K562 (cell line): Measurements from ENCODE around the gene EXD2. TPM values are rescaled to one million over a fixed set of nuclear protein-coding genes. Genes with fewer than 3 reads are reported as not detected.

Experiments used
- ATAC-seq: fragments of 200-7000 bp; cut with Tn5 transposase; 3 replicates; pipeline ENCODE4 v1.9.1; 2020; ENCODE audit warnings: moderate library complexity
- BruUV-seq: library from RNA; stranded (reverse); fragments of 400-500 nt; replicated peaks from 2 replicates; lab custom pipeline; 2021; lab: Mats Ljungman, UMichigan
- CTCF ChIA-PET: fragments of 300-600 bp; formaldehyde crosslinking; extraction: SDS; loops from one replicate; lab custom pipeline; 2021; ENCODE audit warnings: low intra/inter-chr PET ratio; lab: Yijun Ruan, JAX
- POLR2A ChIA-PET: fragments of 300-600, 350-650 bp; sonication (Branson Sonifier 250); formaldehyde crosslinking; extraction: SDS; loops from one replicate; lab custom pipeline; 2021; ENCODE audit warnings: antibody characterized with exemption, inconsistent platforms; lab: Yijun Ruan, JAX
- DNase-seq, 4 experiments: peaks; one replicate each; pipeline versions ENCODE4 v3.0.0 to v3.0.0-alpha.2; 2011 to 2018; ENCODE audit warnings: low spot score in 3 of 4, mixed read lengths in 3 of 4; ENCODE audit errors: extremely low read depth in 1 of 4
- FAIRE-seq: peaks from 2 replicates; lab custom pipeline; 2011; peaks lifted over from hg19 to GRCh38; lab: Jason Lieb, UNC
- H2AFZ ChIP-seq: 2 replicates; pipeline ENCODE4 v1.6.0; 2011; ENCODE audit warnings: low read depth, low read length, control low read depth, inconsistent platforms
- H3K27ac ChIP-seq: fragments of 200-600 bp; 3 replicates; pipeline ENCODE4 v1.8.0; 2011; ENCODE audit warnings: low read depth, mild to moderate bottlenecking, control low read depth, inconsistent platforms, low read length, moderate library complexity, mixed read lengths; ENCODE audit errors: extremely low read depth
- H3K27me3 ChIP-seq, 2 experiments: fragments of 300-600 bp in 1 of 2; 2 replicates in 1 of 2; 3 replicates in 1 of 2; pipeline versions ENCODE4 v1.6.0 to v1.8.0; 2011; ENCODE audit warnings: inconsistent platforms in 2 of 2, low read length in 2 of 2, mild to moderate bottlenecking in 1 of 2, mixed read lengths in 1 of 2, moderate library complexity in 1 of 2; ENCODE audit not compliant: control insufficient read depth in 2 of 2, insufficient read depth in 2 of 2
- H3K36me3 ChIP-seq: fragments of 300-600 bp; 3 replicates; pipeline ENCODE4 v1.8.0; 2011; ENCODE audit warnings: mild to moderate bottlenecking, low read length, inconsistent platforms; ENCODE audit not compliant: control insufficient read depth, insufficient read depth
- H3K4me1 ChIP-seq, 2 experiments: fragments of 200-600 bp in 1 of 2; replicated peaks in 1 of 2; 2 replicates in 1 of 2; 3 replicates in 1 of 2; pipeline versions ENCODE4 v1.5.1 to v1.8.0; 2011; ENCODE audit warnings: inconsistent platforms in 2 of 2, low read length in 2 of 2, mild to moderate bottlenecking in 1 of 2, mixed read lengths in 1 of 2, moderate library complexity in 1 of 2; ENCODE audit not compliant: control insufficient read depth in 2 of 2, insufficient read depth in 2 of 2
- H3K4me2 ChIP-seq: 2 replicates; pipeline ENCODE4 v1.6.1; 2011; ENCODE audit warnings: low read length, control low read depth, inconsistent platforms, mixed read lengths; ENCODE audit not compliant: insufficient read depth
- H3K4me3 ChIP-seq: fragments of 200-600 bp; sonication (generic), shearing (Covaris generic); 2 replicates; pipeline ENCODE4 v1.5.1; 2016; ENCODE audit warnings: control low read depth, inconsistent platforms
- H3K79me2 ChIP-seq: fragments of 200-600 bp; 3 replicates; pipeline ENCODE4 v1.8.0; 2011; ENCODE audit warnings: low read length, inconsistent platforms; ENCODE audit not compliant: control insufficient read depth, insufficient read depth
- H3K9ac ChIP-seq, 2 experiments: 2 replicates each; pipeline versions ENCODE4 v1.6.0 to v1.6.1; 2011; ENCODE audit warnings: low read depth in 2 of 2, low read length in 2 of 2, control low read depth in 1 of 2, inconsistent platforms in 1 of 2, mild to moderate bottlenecking in 1 of 2, mixed read lengths in 1 of 2; ENCODE audit not compliant: insufficient read depth in 1 of 2
- H3K9me1 ChIP-seq: one replicate; pipeline ENCODE4 v1.6.0; 2011; ENCODE audit warnings: inconsistent platforms, mild to moderate bottlenecking, low read length, moderate library complexity; ENCODE audit not compliant: control insufficient read depth, insufficient read depth
- H3K9me3 ChIP-seq: replicated peaks from 2 replicates; pipeline ENCODE4 v1.5.1; 2011; ENCODE audit warnings: low read depth, low read length, inconsistent platforms; ENCODE audit not compliant: control insufficient read depth, insufficient read depth
- H4K20me1 ChIP-seq: replicated peaks from 2 replicates; pipeline ENCODE4 v1.6.1; 2011; ENCODE audit warnings: low read length, inconsistent platforms, mixed read lengths; ENCODE audit not compliant: control insufficient read depth, insufficient read depth
- CBX3 ChIP-seq, 2 experiments: IDR thresholded peaks; 1 replicate in 1 of 2; 2 replicates in 1 of 2; pipeline ENCODE4 v1.6.1; 2012; ENCODE audit warnings: inconsistent platforms in 2 of 2, low read length in 2 of 2, borderline replicate concordance in 1 of 2, control low read depth in 1 of 2
- E2F4 ChIP-seq: sonication (generic); formaldehyde crosslinking; IDR thresholded peaks from 2 replicates; pipeline ENCODE4 v1.8.0; 2022; ENCODE audit warnings: mild to moderate bottlenecking, low read depth, missing genetic modification reagents
- EHMT2 ChIP-seq: fragments of 450-650 bp; IDR thresholded peaks from 2 replicates; pipeline ENCODE4 v1.6.1; 2018; ENCODE audit warnings: antibody characterized with exemption
- GTF2A2 ChIP-seq: IDR thresholded peaks from 2 replicates; pipeline ENCODE4 v1.6.1; 2016; ENCODE audit warnings: mild to moderate bottlenecking, missing genetic modification characterization, missing compliant biosample characterization
- HCFC1 ChIP-seq: IDR thresholded peaks from 2 replicates; pipeline ENCODE4 v1.6.1; 2012; ENCODE audit warnings: low read depth, low read length, improper control_type of control experiment
- HSF4 ChIP-seq: fragments of 250-450 bp; sonication (Bioruptor Pico); IDR thresholded peaks from 2 replicates; pipeline ENCODE4 v2.1.2; 2022; ENCODE audit warnings: mild to moderate bottlenecking, moderate library complexity, borderline replicate concordance
- PHB2 ChIP-seq: fragments of 450-650 bp; IDR thresholded peaks from 2 replicates; pipeline ENCODE4 v1.6.1; 2017; ENCODE audit warnings: low read depth
- TAF9B ChIP-seq: fragments of 450-650 bp; IDR thresholded peaks from 2 replicates; pipeline ENCODE4 v1.6.1; 2018; ENCODE audit warnings: mild to moderate bottlenecking; ENCODE audit not compliant: partially characterized antibody
- ZNF140 ChIP-seq: fragments of 250-450 bp; sonication (Bioruptor Pico); IDR thresholded peaks from 2 replicates; pipeline ENCODE4 v1.8.0; 2021; ENCODE audit warnings: moderate library complexity, mild to moderate bottlenecking, inconsistent platforms
- ZNF318 ChIP-seq, 2 experiments: fragments of 450-650 bp; IDR thresholded peaks; 2 replicates each; pipeline ENCODE4 v1.6.1; 2016; ENCODE audit warnings: mild to moderate bottlenecking in 2 of 2, borderline replicate concordance in 1 of 2, low read depth in 1 of 2, moderate library complexity in 1 of 2
- ZNF408 ChIP-seq: fragments of 250-450 bp; sonication (Bioruptor Pico); IDR thresholded peaks from 2 replicates; pipeline ENCODE4 v1.4.0; 2020; ENCODE audit warnings: low read depth, mild to moderate bottlenecking, moderate library complexity
- ZNF431 ChIP-seq: sonication (generic); formaldehyde crosslinking; IDR thresholded peaks from 2 replicates; pipeline ENCODE4 v1.8.0; 2022; ENCODE audit warnings: mild to moderate bottlenecking, missing genetic modification reagents
- ZNF436 ChIP-seq: fragments of 250-450, 450-650 bp; sonication (Bioruptor Pico); formaldehyde crosslinking; IDR thresholded peaks from 2 replicates; pipeline ENCODE4 v1.7.0; 2020; ENCODE audit warnings: mild to moderate bottlenecking
- ZNF668 ChIP-seq: fragments of 250-450 bp; sonication (Bioruptor Pico); IDR thresholded peaks from 2 replicates; pipeline ENCODE4 v1.8.0; 2022; ENCODE audit warnings: mild to moderate bottlenecking, inconsistent platforms
- ZNF707 ChIP-seq: fragments of 250-450 bp; sonication (Bioruptor Pico); conservative IDR thresholded peaks from 2 replicates; pipeline ENCODE4 v1.8.0; 2022; ENCODE audit warnings: inconsistent platforms, mild to moderate bottlenecking, moderate library complexity
- ZNF764 ChIP-seq: fragments of 250-450 bp; sonication (Bioruptor Pico); IDR thresholded peaks from 2 replicates; pipeline ENCODE4 v1.4.0; 2020; ENCODE audit warnings: low read depth, mild to moderate bottlenecking, moderate library complexity
- WGBS: fragments of 100-300 bp; shearing (Covaris generic); methylation state at CpG from one replicate; pipeline ENCODE4 v1.1.6; 2016; ENCODE audit warnings: low coverage, mixed read lengths; ENCODE audit not compliant: insufficient coverage; ENCODE audit errors: missing lambda C conversion rate; 5-methylcytosine and 5-hydroxymethylcytosine counted together
- in situ Hi-C: fragments of 300-500 bp; cut with MboI; formaldehyde crosslinking; loops from 4 replicates; pipeline ENCODE4 v1.15.0; 2018; ENCODE audit warnings: inconsistent platforms, mixed read lengths
- intact Hi-C: fragments of 100-400 bp; cut with micrococcal nuclease; formaldehyde crosslinking; loops from 2 replicates; pipeline ENCODE4 v1.14.2; 2022
- polyA plus RNA-seq, 8 experiments: library from polyadenylated mRNA; depleted of rRNA in 4 of 8; stranded (reverse) in 5 of 8; unstranded in 3 of 8; fragments of >200 nt; fragmentation: Nextera tagmentation in 2 of 8; fragmentation: Illumina TruSeq in 1 of 8; extraction: Ambion mirVana in 2 of 8; extraction: Trizol in 1 of 8; gene quantifications; 2 replicates each; pipeline versions ENCODE4 v1.2.1 to v1.2.3, GENCODE V29; 2011 to 2014; ENCODE audit warnings: inconsistent platforms in 1 of 8, missing spikeins in 1 of 8
- total RNA-seq, 7 experiments: library from RNA; depleted of rRNA in 6 of 7; stranded (reverse); fragments of >200 nt in 6 of 7; fragmentation: Illumina TruSeq in 2 of 7; extraction: Trizol in 2 of 7; gene quantifications; 2 replicates each; pipeline versions ENCODE4 v1.2.1 to v1.2.3, GENCODE V29; 2011 to 2021; ENCODE audit warnings: low replicate concordance in 1 of 7

The EXD2 gene
- total and polyA plus RNA-seq, 9 of the 15 experiments (the other 6 are each of a cell fraction or from before 2014, with no cell fraction given) = 1.6 to 7.5 (median 3.7) TPM

GRCh38 chr14:69161590-69161989 lies 29.7 kb upstream of the EXD2 start:
- in situ Hi-C loops (no loop called here), intact Hi-C loops (no loop called here)
- 0% methylated on average over 1 of the region's 1 CpG for WGBS
- no peak overlapping the region for H2AFZ ChIP-seq
- no TSS peak for BruUV-seq
- no peak overlapping the region for H3K4me2 ChIP-seq
- POLR2A ChIA-PET = no interaction called here
- no peaks in the 10 kb centered on the region for H3K4me1 ChIP-seq
- no peaks in the 10 kb centered on the region for H3K27me3 ChIP-seq
- CTCF ChIA-PET = no interaction called here
- H3K79me2 ChIP-seq = no peaks in the 10 kb centered on the region
- H4K20me1 ChIP-seq = no peaks in the 10 kb centered on the region
- no peaks in the 10 kb centered on the region for H3K9me3 ChIP-seq
- FAIRE-seq (no peak), ATAC-seq (no peak), DNase-seq (no peak)
- H3K9me1 ChIP-seq = no peaks in the 10 kb centered on the region
- H3K36me3 ChIP-seq = no peaks in the 10 kb centered on the region
- no peak overlapping the region for H3K4me3 ChIP-seq
- no peak overlapping the region for H3K9ac ChIP-seq
- no peak overlapping the region for H3K27ac ChIP-seq
- TF ChIP-seq HCFC1 = no peak
- TF ChIP-seq TAF9B = no peak
- TF ChIP-seq ZNF408 (CRISPR knock-in tag) = no peak
- no peak for TF ChIP-seq ZNF668 (CRISPR knock-in tag)
- TF ChIP-seq ZNF764 (CRISPR knock-in tag) = no peak
- TF ChIP-seq CBX3 (IDR thresholded peaks at IDR 0.05; ENCODE audit: borderline replicate concordance in 1 of 2, low read length in 2 of 2) = no peak
- no peak for TF ChIP-seq ZNF431 (CRISPR knock-in tag)
- no peak for TF ChIP-seq ZNF707
- no peak for TF ChIP-seq ZNF436
- TF ChIP-seq EHMT2 = no peak
- TF ChIP-seq E2F4 (CRISPR knock-in tag) = no peak
- no peak for TF ChIP-seq ZNF318 (IDR thresholded peaks at IDR 0.05; ENCODE audit: borderline replicate concordance in 1 of 2, low read depth in 1 of 2)
- no peak for TF ChIP-seq GTF2A2 (tag)
- TF ChIP-seq ZNF140 = no peak
- TF ChIP-seq PHB2 = no peak
- no peak for TF ChIP-seq HSF4
